Measurements from ENCODE around the gene SIMC1.
"Not testable (repeated sequence)": the region's sequence is repeated elsewhere in the genome, so short reads cannot be mapped to it uniquely, and the experiment has no call there.

SIMC1 gene

GRCh38 chr5:176214466-176215021 is 23.7 kb upstream of the SIMC1 start:
- DNase-seq = not testable (repeated sequence)

- DNase-seq = not testable (repeated sequence)
Measured at GRCh38 chr5:176216393-176216916, 21.8 kb upstream of the SIMC1 start.

- not testable (repeated sequence) for DNase-seq
Measured at GRCh38 chr5:176217188-176217729, 21.0 kb upstream of the SIMC1 start.

GRCh38 chr5:176217764-176218163 is 20.5 kb upstream of the SIMC1 start:
- not testable (repeated sequence) for DNase-seq

- DNase-seq = not testable (repeated sequence)
Measured at GRCh38 chr5:176222006-176222405, 16.2 kb upstream of the SIMC1 start.

GRCh38 chr5:176228358-176228757 is 9.9 kb upstream of the SIMC1 start:
- DNase-seq = not testable (repeated sequence)

GRCh38 chr5:176233253-176233652 is 5.0 kb upstream of the SIMC1 start:
- not testable (repeated sequence) for DNase-seq

- DNase-seq = peak in 1 of 58 donors; percentile 1
Measured at GRCh38 chr5:176235155-176235554, 3.1 kb upstream of the SIMC1 start.

- not testable (repeated sequence) for DNase-seq
Measured at GRCh38 chr5:176238645-176239283, 540 bp downstream of the SIMC1 start.

- DNase-seq = not testable (repeated sequence)
Measured at GRCh38 chr5:176239304-176239703, 1.1 kb downstream of the SIMC1 start.

- not testable (repeated sequence) for DNase-seq
Measured at GRCh38 chr5:176244318-176244717, 6.1 kb downstream of the SIMC1 start.

GRCh38 chr5:176245074-176245473 is 6.8 kb downstream of the SIMC1 start:
- DNase-seq = not testable (repeated sequence)

- DNase-seq = not testable (repeated sequence)
Measured at GRCh38 chr5:176245489-176245888, 7.3 kb downstream of the SIMC1 start.

GRCh38 chr5:176250691-176251090 is 12.5 kb downstream of the SIMC1 start:
- not testable (repeated sequence) for DNase-seq

- DNase-seq = not testable (repeated sequence)
Measured at GRCh38 chr5:176252171-176252570, 13.9 kb downstream of the SIMC1 start.

GRCh38 chr5:176253370-176254065 is 15.3 kb downstream of the SIMC1 start:
- DNase-seq = not testable (repeated sequence)

- DNase-seq = not testable (repeated sequence)
Measured at GRCh38 chr5:176254066-176254393, 15.8 kb downstream of the SIMC1 start.

- not testable (repeated sequence) for DNase-seq
Measured at GRCh38 chr5:176257871-176258505, 19.8 kb downstream of the SIMC1 start.

GRCh38 chr5:176260682-176261081 is 22.5 kb downstream of the SIMC1 start:
- DNase-seq = not testable (repeated sequence)

GRCh38 chr5:176266448-176266847 is 28.2 kb downstream of the SIMC1 start:
- DNase-seq = not testable (repeated sequence)

GRCh38 chr5:176289018-176289417 is 50.8 kb downstream of the SIMC1 start:
- DNase-seq = not testable (repeated sequence)

Measured in anterior cingulate cortex (tissue), 58 donors.